ENCODE results near the gene SLC35E3.

DNA sequence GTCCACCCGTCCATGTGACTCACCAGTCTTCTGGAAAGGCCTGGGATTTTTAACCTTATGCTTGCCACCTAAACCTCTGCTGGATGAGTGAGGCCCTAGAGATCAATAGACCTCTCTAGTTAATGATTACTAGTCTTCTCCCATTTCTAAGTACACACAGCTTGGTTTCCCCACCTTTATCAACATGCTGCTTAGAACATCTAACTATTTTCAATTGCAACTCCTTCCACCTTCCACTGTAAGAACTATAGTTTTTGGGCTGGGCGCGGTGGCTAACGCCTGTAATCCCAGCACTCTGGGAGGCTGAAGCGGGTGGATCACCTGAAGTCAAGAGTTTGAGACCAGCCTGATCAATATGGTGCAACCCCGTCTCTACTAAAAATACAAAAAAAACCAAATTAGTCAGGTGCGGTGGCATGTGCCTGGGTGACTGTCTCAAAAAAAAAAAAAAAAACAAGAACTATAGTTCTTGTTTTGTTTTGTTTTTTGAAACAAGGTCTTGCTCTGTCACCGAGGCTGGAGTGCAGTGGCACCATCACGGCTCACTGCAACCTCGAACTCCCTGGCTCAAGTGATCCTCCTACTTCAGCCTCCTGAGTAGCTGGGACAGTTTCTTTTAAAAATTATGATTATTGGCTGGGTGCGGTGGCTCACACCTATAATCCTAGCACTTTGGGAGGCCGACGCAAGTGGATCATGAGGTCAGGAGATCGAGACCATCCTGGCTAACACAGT lies 43.3 kb downstream of the SLC35E3 start:
- TF ChIP-seq, protein P1, sequence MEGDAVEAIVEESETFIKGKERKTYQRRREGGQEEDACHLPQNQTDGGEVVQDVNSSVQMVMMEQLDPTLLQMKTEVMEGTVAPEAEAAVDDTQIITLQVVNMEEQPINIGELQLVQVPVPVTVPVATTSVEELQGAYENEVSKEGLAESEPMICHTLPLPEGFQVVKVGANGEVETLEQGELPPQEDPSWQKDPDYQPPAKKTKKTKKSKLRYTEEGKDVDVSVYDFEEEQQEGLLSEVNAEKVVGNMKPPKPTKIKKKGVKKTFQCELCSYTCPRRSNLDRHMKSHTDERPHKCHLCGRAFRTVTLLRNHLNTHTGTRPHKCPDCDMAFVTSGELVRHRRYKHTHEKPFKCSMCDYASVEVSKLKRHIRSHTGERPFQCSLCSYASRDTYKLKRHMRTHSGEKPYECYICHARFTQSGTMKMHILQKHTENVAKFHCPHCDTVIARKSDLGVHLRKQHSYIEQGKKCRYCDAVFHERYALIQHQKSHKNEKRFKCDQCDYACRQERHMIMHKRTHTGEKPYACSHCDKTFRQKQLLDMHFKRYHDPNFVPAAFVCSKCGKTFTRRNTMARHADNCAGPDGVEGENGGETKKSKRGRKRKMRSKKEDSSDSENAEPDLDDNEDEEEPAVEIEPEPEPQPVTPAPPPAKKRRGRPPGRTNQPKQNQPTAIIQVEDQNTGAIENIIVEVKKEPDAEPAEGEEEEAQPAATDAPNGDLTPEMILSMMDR (IDR thresholded peaks at IDR 0.05 in 4 of 5, conservative IDR thresholded peaks at IDR 0.05 in 1 of 5), result no peak
- no peak for TF ChIP-seq POLR2A (IDR thresholded peaks at IDR 0.05)
